H1 (cell line): ENCODE results near the gene POLR3GL. TPM values are rescaled to one million over a fixed set of nuclear protein-coding genes. Genes with fewer than 3 reads are reported as not detected.

ENCODE experiments used
- CTCF ChIA-PET: fragments of 300-600 bp; sonication (Branson Sonifier 250); formaldehyde crosslinking; loops from one replicate; lab custom pipeline; 2021; ENCODE audit not compliant: partially characterized antibody; lab: Charles Lee
- POLR2A ChIA-PET: fragments of 300-600 bp; sonication (Branson Sonifier 250); formaldehyde crosslinking; loops from one replicate; lab custom pipeline; 2021; ENCODE audit warnings: inconsistent platforms; ENCODE audit not compliant: partially characterized antibody; lab: Charles Lee
- DNase-seq, 2 experiments: peaks; one replicate each; pipeline versions ENCODE4 v3.0.0 to v3.0.0-alpha.2; 2010 to 2022; ENCODE audit warnings: low spot score in 2 of 2, low read depth in 1 of 2, mixed read lengths in 1 of 2
- FAIRE-seq: peaks from 2 replicates; lab custom pipeline; 2011; peaks lifted over from hg19 to GRCh38; lab: Jason Lieb, UNC
- H2AFZ ChIP-seq: 2 replicates; pipeline ENCODE4 v1.8.1; 2012; ENCODE audit warnings: low read length, inconsistent platforms
- H2AK5ac ChIP-seq: 2 replicates; pipeline ENCODE4 v1.6.1; 2013; ENCODE audit warnings: low read depth, low read length
- H2BK120ac ChIP-seq: replicated peaks from 2 replicates; pipeline ENCODE3; 2013; ENCODE audit warnings: low read depth, low read length, inconsistent platforms
- H2BK12ac ChIP-seq: 2 replicates; pipeline ENCODE4 v1.6.1; 2013; ENCODE audit warnings: low read depth, low read length
- H2BK15ac ChIP-seq: 2 replicates; pipeline ENCODE4 v1.6.1; 2013; ENCODE audit warnings: low read length
- H2BK20ac ChIP-seq: 2 replicates; pipeline ENCODE4 v1.6.1; 2013; ENCODE audit warnings: low read length
- H2BK5ac ChIP-seq: 2 replicates; pipeline ENCODE4 v1.6.1; 2013; ENCODE audit warnings: low read depth, low read length
- H3K14ac ChIP-seq: 2 replicates; pipeline ENCODE4 v1.6.1; 2013; ENCODE audit warnings: inconsistent platforms; ENCODE audit not compliant: insufficient read length
- H3K18ac ChIP-seq: 2 replicates; pipeline ENCODE4 v1.6.1; 2013; ENCODE audit warnings: low read length; ENCODE audit errors: extremely low read depth
- H3K23ac ChIP-seq: 2 replicates; pipeline ENCODE4 v1.6.1; 2013; ENCODE audit warnings: inconsistent platforms; ENCODE audit not compliant: insufficient read length
- H3K23me2 ChIP-seq: 2 replicates; pipeline ENCODE4 v1.6.1; 2013; ENCODE audit warnings: low read depth, low read length
- H3K27ac ChIP-seq: 2 replicates; pipeline ENCODE4 v1.6.1; 2011; ENCODE audit warnings: low read depth, low read length, inconsistent platforms
- H3K27me3 ChIP-seq, 4 experiments: replicated peaks in 1 of 4; 1 replicate in 1 of 4; 2 replicates in 3 of 4; pipeline versions ENCODE4 v1.6.1 to v1.8.1; 2011 to 2013; ENCODE audit warnings: low read length in 3 of 4, mild to moderate bottlenecking in 3 of 4, inconsistent platforms in 2 of 4, mixed read lengths in 2 of 4, moderate library complexity in 1 of 4; ENCODE audit not compliant: control insufficient read depth in 3 of 4, insufficient read depth in 3 of 4; ENCODE audit errors: extremely low read depth in 1 of 4
- H3K36me3 ChIP-seq, 4 experiments: 2 replicates each; pipeline versions ENCODE4 v1.6.1 to v1.8.1; 2011 to 2013; ENCODE audit warnings: mild to moderate bottlenecking in 4 of 4, low read length in 3 of 4, moderate library complexity in 2 of 4, control low read depth in 1 of 4, inconsistent platforms in 1 of 4; ENCODE audit not compliant: insufficient read depth in 4 of 4, control insufficient read depth in 2 of 4
- H3K4ac ChIP-seq: replicated peaks from 2 replicates; pipeline ENCODE3; 2013; ENCODE audit warnings: low read length, low read depth, mixed read lengths, inconsistent platforms; ENCODE audit not compliant: insufficient read length
- H3K4me1 ChIP-seq, 4 experiments: replicated peaks in 1 of 4; 1 replicate in 1 of 4; 2 replicates in 3 of 4; pipeline versions ENCODE4 v1.6.1 to v1.8.1; 2011 to 2013; ENCODE audit warnings: low read length in 3 of 4, inconsistent platforms in 2 of 4, mixed read lengths in 1 of 4; ENCODE audit not compliant: insufficient read depth in 4 of 4, control insufficient read depth in 3 of 4
- H3K4me2 ChIP-seq, 2 experiments: 2 replicates each; pipeline versions ENCODE4 v1.6.1 to v1.8.1; 2011 to 2013; ENCODE audit warnings: low read depth in 2 of 2, low read length in 2 of 2, control low read depth in 1 of 2, inconsistent platforms in 1 of 2, mild to moderate bottlenecking in 1 of 2; ENCODE audit not compliant: insufficient read depth in 1 of 2
- H3K4me3 ChIP-seq, 4 experiments: fragments of 200-600, 300-600 bp in 1 of 4; sonication (generic), shearing (Covaris generic), sonication (Bioruptor Twin) in 1 of 4; 2 replicates each; pipeline versions ENCODE4 v1.5.1 to v1.8.1; 2011 to 2016; ENCODE audit warnings: low read length in 4 of 4, low read depth in 3 of 4, control low read depth in 2 of 4, inconsistent platforms in 2 of 4, mild to moderate bottlenecking in 2 of 4, mixed read lengths in 1 of 4, moderate library complexity in 1 of 4; ENCODE audit not compliant: insufficient read depth in 2 of 4; ENCODE audit errors: extremely low read depth in 1 of 4
- H3K56ac ChIP-seq: replicated peaks from 2 replicates; pipeline ENCODE3; 2013; ENCODE audit warnings: low read depth, mild to moderate bottlenecking, mixed read lengths, low read length, inconsistent platforms; ENCODE audit not compliant: insufficient read length
- H3K79me1 ChIP-seq: 2 replicates; pipeline ENCODE4 v1.6.1; 2013; ENCODE audit warnings: low read depth, low read length, control low read depth
- H3K79me2 ChIP-seq, 2 experiments: 2 replicates each; pipeline versions ENCODE4 v1.6.1 to v1.8.1; 2012 to 2013; ENCODE audit warnings: low read length in 2 of 2, mild to moderate bottlenecking in 2 of 2, inconsistent platforms in 1 of 2; ENCODE audit not compliant: insufficient read depth in 2 of 2, control insufficient read depth in 1 of 2
- H3K9ac ChIP-seq, 4 experiments: replicated peaks in 1 of 4; 1 replicate in 1 of 4; 2 replicates in 3 of 4; pipeline versions ENCODE4 v1.6.1 to v1.8.1; 2011 to 2013; ENCODE audit warnings: low read depth in 3 of 4, low read length in 3 of 4, control low read depth in 2 of 4, mild to moderate bottlenecking in 2 of 4, moderate library complexity in 2 of 4, inconsistent platforms in 1 of 4; ENCODE audit errors: extremely low read depth in 1 of 4
- H3K9me3 ChIP-seq, 2 experiments: 2 replicates each; pipeline versions ENCODE4 v1.6.1 to v1.8.1; 2012 to 2013; ENCODE audit warnings: mild to moderate bottlenecking in 2 of 2, moderate library complexity in 2 of 2, control low read depth in 1 of 2, inconsistent platforms in 1 of 2, low read depth in 1 of 2, low read length in 1 of 2, mixed read lengths in 1 of 2; ENCODE audit not compliant: insufficient read depth in 2 of 2
- H4K20me1 ChIP-seq, 2 experiments: replicated peaks in 1 of 2; 2 replicates each; pipeline versions ENCODE3 to v1.8.1; 2011 to 2013; ENCODE audit warnings: inconsistent platforms in 2 of 2, low read length in 2 of 2, mild to moderate bottlenecking in 1 of 2; ENCODE audit not compliant: insufficient read depth in 2 of 2, control insufficient read depth in 1 of 2
- H4K5ac ChIP-seq: 2 replicates; pipeline ENCODE4 v1.6.1; 2013; ENCODE audit warnings: low read length, low read depth, mixed read lengths, inconsistent platforms; ENCODE audit not compliant: insufficient read length
- H4K8ac ChIP-seq: 2 replicates; pipeline ENCODE4 v1.8.0; 2013; ENCODE audit warnings: mild to moderate bottlenecking, moderate library complexity, low read length, inconsistent platforms; ENCODE audit not compliant: insufficient read depth; ENCODE audit errors: extremely low read depth
- H4K91ac ChIP-seq: replicated peaks from 2 replicates; pipeline ENCODE3; 2013; ENCODE audit warnings: low read length, mixed read lengths, inconsistent platforms; ENCODE audit not compliant: insufficient read length
- BRCA1 ChIP-seq: IDR thresholded peaks from 2 replicates; pipeline ENCODE4 v1.6.1; 2012; ENCODE audit warnings: low read depth, low read length, improper control_type of control experiment
- JUND ChIP-seq: IDR thresholded peaks from 2 replicates; pipeline ENCODE4 v1.6.1; 2011; ENCODE audit warnings: mild to moderate bottlenecking, improper control_type of control experiment, low read length
- NANOG ChIP-seq: IDR thresholded peaks from 2 replicates; pipeline ENCODE4 v1.6.1; 2011; ENCODE audit warnings: low read length, low read depth, mild to moderate bottlenecking, inconsistent platforms; ENCODE audit not compliant: insufficient read depth, poor library complexity, severe bottlenecking
- YY1 ChIP-seq: IDR thresholded peaks from 2 replicates; pipeline ENCODE4 v1.6.1; 2011; ENCODE audit warnings: low read depth, mild to moderate bottlenecking, low read length
- WGBS, 2 experiments: shearing (Covaris generic) in 1 of 2; methylation state at CpG; one replicate each; pipeline versions ENCODE4 v1.1.6 to v1.1.7; 2013 to 2015; ENCODE audit warnings: low lambda C conversion rate in 2 of 2, mixed read lengths in 2 of 2, inconsistent platforms in 1 of 2, low coverage in 1 of 2, missing lambda C conversion rate in 1 of 2; ENCODE audit not compliant: insufficient replicate concordance in 2 of 2, insufficient coverage in 1 of 2, insufficient read length in 1 of 2; ENCODE audit errors: extremely low coverage in 1 of 2, missing lambda C conversion rate in 1 of 2; 5-methylcytosine and 5-hydroxymethylcytosine counted together
- polyA plus RNA-seq, 7 experiments: library from polyadenylated mRNA; depleted of rRNA in 3 of 7; stranded (reverse) in 5 of 7; unstranded in 2 of 7; fragments of >200 nt in 5 of 7; fragments of 200-250 nt in 2 of 7; gene quantifications; 1 replicate in 5 of 7; 2 replicates in 1 of 7; 4 replicates in 1 of 7; pipeline versions ENCODE4 v1.2.1 to v1.2.3, GENCODE V29; 2011 to 2013; ENCODE audit warnings: missing spikeins in 2 of 7, mixed read lengths in 2 of 7
- total RNA-seq: library from RNA; stranded (reverse); fragmentation: NEBNext Ultra II Directional; extraction: Animal tissue kit (Norgen Biotek cat#: 25700); gene quantifications from 2 replicates; pipeline ENCODE4 v1.2.1, GENCODE V29; 2021

Gene POLR3GL
- total and polyA plus RNA-seq, 2 of the 8 experiments (the other 6 are each of a cell fraction or from before 2014, with no cell fraction given) = 3.1 to 3.9 TPM

GRCh38 chr1:145999321-146000024 lies 35.0 kb downstream of the POLR3GL start:
- POLR2A ChIA-PET = interaction anchor here (13.4 kb wide), 1 partner anchor 17 kb away, joined by 218 read pairs; no protein-coding TSS in a partner anchor
- Histone ChIP-seq H4K20me1 (peaks cover 0 to under 1% of the 10 kb centered on the region in 2 experiments), H3K18ac (no peak overlapping the region), H2AK5ac (no peak overlapping the region), H3K4me3 (no peak overlapping the region), H4K5ac (no peak overlapping the region), H3K36me3 (peaks cover 1 to 10% (median 5%) of the 10 kb centered on the region in 4 experiments), H3K9ac (no peak overlapping the region), H3K14ac (no peak overlapping the region), H3K4me2 (no peak overlapping the region; a peak in 2 of 4 replicates), H3K23ac (no peak overlapping the region), H2BK5ac (no peak overlapping the region), H2BK12ac (peak overlapping the region; percentile 5; the same call in 1 of the 2 replicates), H3K4me1 (peaks cover 2 to 8% (median 6%) of the 10 kb centered on the region in 4 experiments; a peak in 4 of 7 replicates), H3K27me3 (no peaks in the 10 kb centered on the region), H3K23me2 (peaks cover 9% of the 10 kb centered on the region), H4K91ac (no peak overlapping the region), H4K8ac (no peak overlapping the region), H2AFZ (peak overlapping the region; percentile 65; the same call in 1 of the 2 replicates), H3K79me2 (peaks cover 4 to 18% of the 10 kb centered on the region in 2 experiments; a peak in 3 of 4 replicates), H3K79me1 (peaks cover 3% of the 10 kb centered on the region; the same call in 1 of the 2 replicates), H3K56ac (no peak overlapping the region), H3K9me3 (no peaks in the 10 kb centered on the region), H3K4ac (no peak overlapping the region), H2BK20ac (no peak overlapping the region), H2BK120ac (no peak overlapping the region), H2BK15ac (no peak overlapping the region), H3K27ac (no peak overlapping the region)
- DNase-seq (no peak), FAIRE-seq (no peak)
- 88% methylated on average over 5 of the region's 5 CpGs; no CpG with 5 or more reads in 1 of the 2 experiments for whole genome bisulfite sequencing, 2 experiments
- CTCF ChIA-PET = interaction anchor here (1.3 kb wide), 1 partner anchor 20 kb away, joined by 3 read pairs; no protein-coding TSS in a partner anchor
- TF ChIP-seq BRCA1 = no peak
- TF ChIP-seq YY1 = no peak
- no peak for TF ChIP-seq JUND
- TF ChIP-seq NANOG = no peak
